K562 (cell line): ENCODE data around the gene TENM4. TPM values are rescaled to one million over a fixed set of nuclear protein-coding genes. Genes with fewer than 3 reads are reported as not detected.

Experiments used
- MEF2A ChIP-seq: IDR thresholded peaks from 2 replicates; pipeline ENCODE4 v1.6.1; 2011; ENCODE audit warnings: low read depth, mild to moderate bottlenecking, low read length, moderate library complexity; ENCODE audit not compliant: control insufficient read depth
- RBM34 ChIP-seq: fragments of 200-400 bp; formaldehyde crosslinking; IDR thresholded peaks from 2 replicates; pipeline ENCODE4 v1.6.1; 2018; ENCODE audit warnings: low read length, borderline replicate concordance; ENCODE audit not compliant: insufficient read depth
- ZNF407 ChIP-seq: fragments of 450-650 bp; IDR thresholded peaks from 2 replicates; pipeline ENCODE4 v1.6.1; 2016; ENCODE audit warnings: low read depth
- polyA plus RNA-seq, 8 experiments: library from polyadenylated mRNA; depleted of rRNA in 4 of 8; stranded (reverse) in 5 of 8; unstranded in 3 of 8; fragments of >200 nt; fragmentation: Nextera tagmentation in 2 of 8; fragmentation: Illumina TruSeq in 1 of 8; extraction: Ambion mirVana in 2 of 8; extraction: Trizol in 1 of 8; gene quantifications; 2 replicates each; pipeline versions ENCODE4 v1.2.1 to v1.2.3, GENCODE V29; 2011 to 2014; ENCODE audit warnings: inconsistent platforms in 1 of 8, missing spikeins in 1 of 8
- total RNA-seq, 7 experiments: library from RNA; depleted of rRNA in 6 of 7; stranded (reverse); fragments of >200 nt in 6 of 7; fragmentation: Illumina TruSeq in 2 of 7; extraction: Trizol in 2 of 7; gene quantifications; 2 replicates each; pipeline versions ENCODE4 v1.2.1 to v1.2.3, GENCODE V29; 2011 to 2021; ENCODE audit warnings: low replicate concordance in 1 of 7

Gene TENM4
- total and polyA plus RNA-seq, 9 of the 15 experiments (the other 6 are each of a cell fraction or from before 2014, with no cell fraction given): 0.16 TPM; not detected in 8

GRCh38 chr11:79077702-79078330 lies 363.0 kb downstream of the TENM4 start (continued):
- TF ChIP-seq ZNF407 (no peak), RBM34 (no peak), MEF2A (no peak)
